ENCODE results near the gene MMP3.

The MMP3 gene

DNA sequence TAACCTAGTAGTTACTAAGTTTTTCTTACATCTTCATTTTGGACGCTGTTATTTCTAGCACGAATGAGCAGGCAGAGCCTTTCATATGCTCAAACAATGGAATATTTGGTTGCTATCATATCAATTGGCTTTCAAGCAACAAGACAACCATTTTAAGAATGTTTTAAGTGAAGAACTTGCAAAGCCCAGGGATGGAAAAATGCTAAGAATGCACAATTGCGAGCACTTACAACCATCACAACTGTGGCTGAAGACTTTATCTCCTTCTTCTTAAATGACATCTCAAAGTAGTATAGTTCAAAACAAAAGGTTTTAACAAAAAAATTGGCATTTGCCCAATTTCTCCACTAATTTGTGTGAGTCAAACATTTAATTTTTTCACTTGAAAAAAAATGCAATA is 37.1 kb downstream of the MMP3 start:
- no peak overlapping the region for H3K4me3 ChIP-seq (replicated peaks in 1 of 2; ENCODE audit: low read depth in 2 of 2, low read length in 2 of 2)
- TF ChIP-seq, protein P1, sequence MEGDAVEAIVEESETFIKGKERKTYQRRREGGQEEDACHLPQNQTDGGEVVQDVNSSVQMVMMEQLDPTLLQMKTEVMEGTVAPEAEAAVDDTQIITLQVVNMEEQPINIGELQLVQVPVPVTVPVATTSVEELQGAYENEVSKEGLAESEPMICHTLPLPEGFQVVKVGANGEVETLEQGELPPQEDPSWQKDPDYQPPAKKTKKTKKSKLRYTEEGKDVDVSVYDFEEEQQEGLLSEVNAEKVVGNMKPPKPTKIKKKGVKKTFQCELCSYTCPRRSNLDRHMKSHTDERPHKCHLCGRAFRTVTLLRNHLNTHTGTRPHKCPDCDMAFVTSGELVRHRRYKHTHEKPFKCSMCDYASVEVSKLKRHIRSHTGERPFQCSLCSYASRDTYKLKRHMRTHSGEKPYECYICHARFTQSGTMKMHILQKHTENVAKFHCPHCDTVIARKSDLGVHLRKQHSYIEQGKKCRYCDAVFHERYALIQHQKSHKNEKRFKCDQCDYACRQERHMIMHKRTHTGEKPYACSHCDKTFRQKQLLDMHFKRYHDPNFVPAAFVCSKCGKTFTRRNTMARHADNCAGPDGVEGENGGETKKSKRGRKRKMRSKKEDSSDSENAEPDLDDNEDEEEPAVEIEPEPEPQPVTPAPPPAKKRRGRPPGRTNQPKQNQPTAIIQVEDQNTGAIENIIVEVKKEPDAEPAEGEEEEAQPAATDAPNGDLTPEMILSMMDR (IDR thresholded peaks at IDR 0.05; ENCODE audit: low read depth, low read length): no peak
- DNase-seq (ENCODE audit: low read depth in 2 of 2): peak; percentile 33 to 71

DNA sequence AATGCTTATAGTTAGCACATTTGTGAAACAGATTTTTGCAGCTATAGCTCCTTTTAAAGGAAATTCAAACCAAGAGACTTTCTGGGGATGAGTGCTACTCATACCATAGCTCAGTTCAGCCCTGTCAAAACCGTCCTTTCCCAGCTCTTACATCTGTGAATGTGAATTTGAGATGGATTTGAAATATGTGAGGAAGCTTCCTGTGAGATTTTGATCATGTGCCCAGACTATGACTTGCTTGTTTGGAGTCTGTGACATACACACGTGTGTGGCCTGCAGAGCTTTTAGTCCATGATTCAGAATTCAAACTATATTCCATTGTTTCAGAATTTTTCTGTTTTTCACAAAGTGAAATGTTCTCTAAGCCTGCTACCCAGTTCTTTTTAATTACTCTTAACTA is 41.1 kb downstream of the MMP3 start:
- peak; percentile 37 to 90 for DNase-seq (ENCODE audit: low read depth in 2 of 2)
- TF ChIP-seq, protein P1 (IDR thresholded peaks at IDR 0.05; ENCODE audit: low read depth, low read length): no peak
- H3K4me3 ChIP-seq (replicated peaks in 1 of 2; ENCODE audit: low read depth in 2 of 2, low read length in 2 of 2): no peak overlapping the region

DNA sequence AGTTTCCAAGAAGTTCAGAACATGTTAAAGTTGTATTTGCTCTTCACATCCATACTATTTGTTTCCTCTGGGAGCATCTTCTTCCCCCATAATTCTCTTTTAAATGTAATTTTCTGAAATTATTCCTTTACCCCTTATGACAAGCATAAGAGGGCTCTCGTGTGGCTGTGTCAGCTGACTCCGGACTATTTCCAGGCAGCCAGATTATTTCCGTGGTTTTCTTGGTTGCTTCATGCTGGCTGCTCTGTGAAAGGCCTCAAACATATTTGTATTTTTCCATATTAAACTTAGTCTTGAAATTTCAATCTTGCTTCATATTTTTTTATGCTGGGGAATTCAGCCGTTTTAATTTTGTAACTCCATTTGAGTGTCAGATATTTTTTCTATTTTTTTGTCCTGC is 42.6 kb downstream of the MMP3 start:
- DNase-seq (ENCODE audit: low read depth in 2 of 2): no peak
- H3K4me3 ChIP-seq (replicated peaks in 1 of 2; ENCODE audit: low read depth in 2 of 2, low read length in 2 of 2): no peak overlapping the region
- TF ChIP-seq, protein P1 (IDR thresholded peaks at IDR 0.05; ENCODE audit: low read depth, low read length): no peak

DNA sequence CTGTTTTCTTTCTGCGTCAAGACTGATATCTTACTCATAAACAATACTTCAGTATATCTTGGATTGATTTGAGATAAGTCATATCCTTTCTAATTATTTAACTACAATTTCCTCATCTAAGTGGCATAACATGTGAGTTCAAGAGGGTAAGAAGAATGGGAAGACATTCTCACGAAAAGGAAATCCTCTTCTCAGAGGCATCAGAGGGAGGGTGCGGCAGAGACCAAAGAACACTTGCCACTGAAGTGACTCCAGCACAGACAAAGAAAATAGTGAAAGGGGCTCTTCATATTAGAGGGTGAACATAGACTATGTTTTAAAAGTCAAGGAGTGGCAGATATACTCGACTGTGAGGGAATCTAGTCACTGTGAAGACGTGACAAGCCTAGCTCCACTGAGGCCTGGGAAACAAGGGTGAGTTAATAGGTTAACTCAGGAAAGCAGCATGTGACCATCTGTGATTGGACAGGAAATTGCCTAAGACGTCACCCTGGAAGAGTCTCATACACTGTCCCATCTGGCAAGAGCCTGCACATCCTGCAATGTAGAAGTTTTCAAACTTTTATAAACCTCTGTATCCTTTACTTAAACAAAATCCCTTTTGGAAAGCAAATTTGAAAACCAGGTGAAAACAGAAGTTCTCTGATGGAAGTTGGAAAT is 43.6 kb downstream of the MMP3 start:
- H3K4me3 ChIP-seq (replicated peaks in 1 of 2; ENCODE audit: low read depth in 2 of 2, low read length in 2 of 2): no peak overlapping the region
- TF ChIP-seq, protein P1 (IDR thresholded peaks at IDR 0.05; ENCODE audit: low read depth, low read length): no peak
- DNase-seq (ENCODE audit: low read depth in 2 of 2): peak in 1 of 2 donors; percentile 79

DNA sequence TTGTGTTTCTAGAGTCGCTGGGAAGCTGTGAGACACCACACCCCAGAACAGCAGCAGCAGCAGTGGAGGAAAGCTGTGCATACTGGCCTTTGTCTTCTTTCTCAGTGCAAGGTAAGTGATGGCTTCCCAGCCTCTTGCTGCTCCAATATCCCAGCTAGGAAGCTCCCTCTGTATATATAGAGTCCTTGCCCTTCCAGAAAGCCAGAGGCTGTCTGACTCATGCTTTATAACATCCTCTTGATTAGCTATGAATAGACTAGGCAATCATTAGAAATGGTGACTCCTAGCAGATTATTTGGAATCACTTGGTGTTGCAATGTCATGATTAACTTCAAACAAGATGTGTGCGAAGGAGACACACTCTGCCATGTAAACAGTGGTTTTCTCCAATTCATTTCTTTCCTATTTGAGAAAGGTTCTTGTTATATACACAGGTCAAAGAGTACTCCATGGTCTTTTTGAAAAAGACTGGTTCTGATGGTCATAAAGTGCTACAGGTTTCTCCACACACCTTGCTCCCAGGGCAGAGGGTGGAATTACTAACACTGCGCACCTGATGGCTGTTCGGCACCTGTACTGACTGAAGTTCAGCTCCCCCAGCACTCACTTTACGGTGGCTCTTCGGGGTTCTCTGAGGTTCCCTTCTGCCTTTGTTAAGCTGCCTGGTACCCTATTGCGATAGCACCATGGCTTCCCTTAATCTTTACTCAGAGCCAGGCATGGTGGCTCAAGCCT is 45.2 kb downstream of the MMP3 start, which contains the start of gene MMP1:
Gene MMP1, minus strand, starts transcription at position 149 of the 735 bp plus-strand sequence. Its CDS starts 68 bp downstream, at position 81.
- H3K4me3 ChIP-seq (replicated peaks in 1 of 2; ENCODE audit: low read depth in 2 of 2, low read length in 2 of 2): no peak within 1 kb of the TSS
- TF ChIP-seq, protein P1 (IDR thresholded peaks at IDR 0.05; ENCODE audit: low read depth, low read length): no peak
- DNase-seq (ENCODE audit: low read depth in 2 of 2): peak; percentile 20 to 62

DNA sequence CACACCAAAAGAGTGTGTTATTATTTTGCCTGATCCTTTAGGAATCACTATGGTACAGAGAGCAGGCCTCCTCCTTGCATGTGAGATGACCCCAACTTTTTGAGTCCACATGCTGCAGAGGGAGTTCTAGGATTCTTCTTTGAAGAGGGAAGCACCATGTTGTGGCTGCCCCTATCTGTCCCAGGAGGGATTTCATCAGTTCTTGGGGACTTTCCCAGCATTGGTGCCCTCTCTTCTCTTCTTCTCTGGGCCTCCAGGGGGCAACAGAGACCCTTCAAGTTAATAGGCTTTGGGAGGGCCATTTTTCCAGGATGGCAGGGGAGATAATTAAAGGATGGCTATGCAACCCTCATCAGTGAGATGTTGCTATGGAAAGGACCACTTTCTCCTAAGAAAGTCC is 49.0 kb downstream of the MMP3 start:
- peak in 1 of 2 donors; percentile 63 for DNase-seq (ENCODE audit: low read depth in 2 of 2)
- H3K4me3 ChIP-seq (replicated peaks in 1 of 2; ENCODE audit: low read depth in 2 of 2, low read length in 2 of 2): no peak overlapping the region
- TF ChIP-seq, protein P1 (IDR thresholded peaks at IDR 0.05; ENCODE audit: low read depth, low read length): peak; percentile 61

Measured in cardiac fibroblast (primary cell).